Heart left ventricle (tissue), 13 donors: ENCODE results near the gene ZMIZ1.

ENCODE experiments used
- CTCF ChIP-seq, 12 donors: fragments of 200-600 bp; sonication (generic) in 4 of 12; IDR thresholded peaks; one replicate each; pipeline versions ENCODE4 v1.5.0 to v1.8.0; 2018 to 2022; ENCODE audit warnings: antibody characterized with exemption in 12 of 12, mild to moderate bottlenecking in 5 of 12
- POLR2A ChIP-seq, 2 donors: fragments of 450-650 bp; IDR thresholded peaks; one replicate each; pipeline ENCODE4 v1.6.1; 2017; ENCODE audit warnings: antibody characterized with exemption in 2 of 2, mild to moderate bottlenecking in 2 of 2, moderate library complexity in 2 of 2
- donor health status: ischemic (EF 13 %, LVEDD 7.1; RV severe dilation, severe dysfunction).
- donor health status: DM: no; HTN: yes; CAD: no.
- donor health status: DM: no; HTN: no; CAD: no.
- donor health status: ischemic (EF 25% LVEDD 6.9; RV normal size, moderate dysfunction).
- donor health status: ischemic (EF 25% LVEDD 5.7; RV mildly dilated, moderate dysfunction).
- donor health status: ischemic (EF 35%, LVEDD 5.7; RV mildly dilated, moderate dysfunction).
- donor health status: nonischemic (EF 11% LVEDD 7.7; RV severe dilation, severe dysfunction).
- donor health status: DM: yes; HTN: yes; CAD: no.
- donor health status: PGD.
- donor health status: ischemic (EF 29% LVEDD 5.4; RV normal size, mild dysfunction).
- donor health status: nonischemic (EF 23%, LVEDD 6.1; RV moderate dilation, normal function).

- TF ChIP-seq POLR2A (IDR thresholded peaks at IDR 0.05): no peak
- TF ChIP-seq CTCF (IDR thresholded peaks at IDR 0.05): no peak
Observed at GRCh38 chr10:79282388-79282787, 213.6 kb downstream of the ZMIZ1 start.
